GM10847 (cell line): ENCODE measurements around the gene CHN2.

ENCODE experiments used
- POLR2A ChIP-seq: IDR thresholded peaks from 2 replicates; pipeline ENCODE4 v1.6.1; 2011; ENCODE audit not compliant: insufficient read length; ENCODE audit errors: extremely low read depth

Gene CHN2

GRCh38 chr7:29432721-29433120 is 238.1 kb downstream of the CHN2 start:
- TF ChIP-seq POLR2A, result no peak

GRCh38 chr7:29434380-29434768 is 239.8 kb downstream of the CHN2 start:
- no peak for TF ChIP-seq POLR2A

- TF ChIP-seq POLR2A, result no peak
Measured at GRCh38 chr7:29435167-29435566, 240.6 kb downstream of the CHN2 start.

GRCh38 chr7:29435902-29436301 is 241.3 kb downstream of the CHN2 start:
- TF ChIP-seq POLR2A, result no peak

GRCh38 chr7:29442146-29442545 is 247.6 kb downstream of the CHN2 start:
- TF ChIP-seq POLR2A, result no peak

- TF ChIP-seq POLR2A, result no peak
Measured at GRCh38 chr7:29443552-29443951, 249.0 kb downstream of the CHN2 start.

GRCh38 chr7:29444267-29444666 is 249.7 kb downstream of the CHN2 start:
- TF ChIP-seq POLR2A, result no peak

- no peak for TF ChIP-seq POLR2A
Measured at GRCh38 chr7:29445736-29446135, 251.2 kb downstream of the CHN2 start.

- no peak for TF ChIP-seq POLR2A
Measured at GRCh38 chr7:29447828-29448227, 253.3 kb downstream of the CHN2 start.

- no peak for TF ChIP-seq POLR2A
Measured at GRCh38 chr7:29449569-29450260, 255.1 kb downstream of the CHN2 start.

- no peak for TF ChIP-seq POLR2A
Measured at GRCh38 chr7:29453021-29453420, 258.4 kb downstream of the CHN2 start.

GRCh38 chr7:29454464-29454863 is 259.9 kb downstream of the CHN2 start:
- no peak for TF ChIP-seq POLR2A

- TF ChIP-seq POLR2A, result no peak
Measured at GRCh38 chr7:29454899-29455451, 260.4 kb downstream of the CHN2 start.

GRCh38 chr7:29457141-29457561 is 262.6 kb downstream of the CHN2 start:
- TF ChIP-seq POLR2A, result no peak

- no peak for TF ChIP-seq POLR2A
Measured at GRCh38 chr7:29457565-29458011, 263.0 kb downstream of the CHN2 start.

GRCh38 chr7:29458933-29459332 is 264.4 kb downstream of the CHN2 start:
- no peak for TF ChIP-seq POLR2A

GRCh38 chr7:29459589-29459988 is 265.0 kb downstream of the CHN2 start:
- TF ChIP-seq POLR2A, result no peak
